ENCODE results near the gene DSEL. TPM values are rescaled to one million over a fixed set of nuclear protein-coding genes. Genes with fewer than 3 reads are reported as not detected.

DSEL gene
- total and polyA plus RNA-seq, 8 donors: 0.65 to 4.7 (median 2.0) TPM

GRCh38 chr18:67545681-67546080 is 29.2 kb upstream of the DSEL start:
- Histone ChIP-seq H3K27ac (no peak overlapping the region), H3K4me3 (no peak overlapping the region), H3K36me3 (no peaks in the 10 kb centered on the region), H3K27me3 (no peaks in the 10 kb centered on the region), H3K4me1 (no peaks in the 10 kb centered on the region), H3K9me3 (no peaks in the 10 kb centered on the region)
- ATAC-seq (no peak), DNase-seq (no peak), FAIRE-seq (no peak)
- TF ChIP-seq, protein P1, sequence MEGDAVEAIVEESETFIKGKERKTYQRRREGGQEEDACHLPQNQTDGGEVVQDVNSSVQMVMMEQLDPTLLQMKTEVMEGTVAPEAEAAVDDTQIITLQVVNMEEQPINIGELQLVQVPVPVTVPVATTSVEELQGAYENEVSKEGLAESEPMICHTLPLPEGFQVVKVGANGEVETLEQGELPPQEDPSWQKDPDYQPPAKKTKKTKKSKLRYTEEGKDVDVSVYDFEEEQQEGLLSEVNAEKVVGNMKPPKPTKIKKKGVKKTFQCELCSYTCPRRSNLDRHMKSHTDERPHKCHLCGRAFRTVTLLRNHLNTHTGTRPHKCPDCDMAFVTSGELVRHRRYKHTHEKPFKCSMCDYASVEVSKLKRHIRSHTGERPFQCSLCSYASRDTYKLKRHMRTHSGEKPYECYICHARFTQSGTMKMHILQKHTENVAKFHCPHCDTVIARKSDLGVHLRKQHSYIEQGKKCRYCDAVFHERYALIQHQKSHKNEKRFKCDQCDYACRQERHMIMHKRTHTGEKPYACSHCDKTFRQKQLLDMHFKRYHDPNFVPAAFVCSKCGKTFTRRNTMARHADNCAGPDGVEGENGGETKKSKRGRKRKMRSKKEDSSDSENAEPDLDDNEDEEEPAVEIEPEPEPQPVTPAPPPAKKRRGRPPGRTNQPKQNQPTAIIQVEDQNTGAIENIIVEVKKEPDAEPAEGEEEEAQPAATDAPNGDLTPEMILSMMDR (IDR thresholded peaks at IDR 0.05): no peak
- intact Hi-C loops (cut with DNase I): no loop called here

- Histone ChIP-seq H3K27me3 (no peaks in the 10 kb centered on the region), H3K4me1 (no peaks in the 10 kb centered on the region), H3K27ac (no peak overlapping the region), H3K9me3 (no peaks in the 10 kb centered on the region), H3K4me3 (no peak overlapping the region), H3K36me3 (no peaks in the 10 kb centered on the region)
- intact Hi-C loops (cut with DNase I): no loop called here
- DNase-seq: no peak
- ATAC-seq: no peak
- no peak for FAIRE-seq
- TF ChIP-seq, protein P1 (IDR thresholded peaks at IDR 0.05): no peak
- 70 to 72% methylated on average over 5 of the region's 5 CpGs for WGBS, 2 donors
Observed at GRCh38 chr18:67540559-67540958, 24.0 kb upstream of the DSEL start.

DNA sequence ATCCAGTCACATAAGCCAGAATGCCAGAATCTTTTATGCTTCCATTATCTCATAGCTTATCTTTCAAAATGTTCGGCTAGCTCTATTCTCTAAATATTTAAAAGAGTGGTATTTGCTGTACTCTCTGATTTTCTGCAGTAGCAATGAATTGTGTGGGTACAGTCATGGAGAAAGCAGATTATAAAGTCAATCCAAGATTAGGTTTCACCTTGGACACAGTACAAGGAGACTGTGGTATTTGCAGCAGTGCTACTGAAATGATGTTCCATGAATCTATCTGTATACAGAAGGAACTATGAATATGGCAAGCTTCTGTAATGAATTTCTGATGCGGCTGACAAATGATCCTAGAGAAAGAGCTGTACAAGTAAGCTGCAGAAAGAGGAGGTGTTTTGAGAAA is 15.4 kb upstream of the DSEL start:
- Histone ChIP-seq H3K4me3 (no peak overlapping the region), H3K27me3 (no peaks in the 10 kb centered on the region), H3K27ac (no peak overlapping the region), H3K36me3 (no peaks in the 10 kb centered on the region), H3K4me1 (no peaks in the 10 kb centered on the region), H3K9me3 (no peaks in the 10 kb centered on the region)
- DNase-seq (no peak), ATAC-seq (no peak), FAIRE-seq (no peak)
- TF ChIP-seq, protein P1 (IDR thresholded peaks at IDR 0.05): no peak
- 63 to 83% methylated on average over 2 of the region's 2 CpGs for WGBS, 2 donors
- intact Hi-C loops (cut with DNase I): no loop called here

GRCh38 chr18:67525328-67526099 is 9.0 kb upstream of the DSEL start:
- H3K36me3 ChIP-seq: no peaks in the 10 kb centered on the region
- no peak overlapping the region for H3K4me3 ChIP-seq
- DNase-seq: peak in 4 of 6 donors; percentile 38 to 58 (median 48)
- H3K27me3 ChIP-seq: no peaks in the 10 kb centered on the region
- no peaks in the 10 kb centered on the region for H3K9me3 ChIP-seq
- TF ChIP-seq, protein P1 (IDR thresholded peaks at IDR 0.05): no peak
- no peak for FAIRE-seq
- peaks cover 0 to 4% (median 0%) of the 10 kb centered on the region in 3 donors for H3K4me1 ChIP-seq
- ATAC-seq: peak; percentile 76 to 98 (median 92)
- H3K27ac ChIP-seq: peak overlapping the region in 2 of 4 donors; percentile 39 to 61
- 43% methylated on average over 3 of the region's 3 CpGs for WGBS, 2 donors
- intact Hi-C loops (cut with DNase I): no loop called here

GRCh38 chr18:67520351-67520921 is 3.9 kb upstream of the DSEL start:
- TF ChIP-seq, protein P1 (IDR thresholded peaks at IDR 0.05): no peak
- H3K4me3 ChIP-seq: no peak overlapping the region
- ATAC-seq (no peak), DNase-seq (no peak), FAIRE-seq (no peak)
- no peaks in the 10 kb centered on the region for H3K9me3 ChIP-seq
- intact Hi-C loops (cut with DNase I): no loop called here
- no peaks in the 10 kb centered on the region for H3K27me3 ChIP-seq
- H3K4me1 ChIP-seq: peaks cover 0 to 7% (median 3%) of the 10 kb centered on the region in 3 donors
- WGBS, 2 donors: 78 to 86% methylated on average over 2 of the region's 2 CpGs
- no peaks in the 10 kb centered on the region for H3K36me3 ChIP-seq
- H3K27ac ChIP-seq: no peak overlapping the region

Data from pancreas (tissue), 10 donors.